ENCODE data around the gene CISD1. TPM values are rescaled to one million over a fixed set of nuclear protein-coding genes. Genes with fewer than 3 reads are reported as not detected.
A peak's percentile ranks its signal among the peaks of the same experiment; 100 is the strongest.

The CISD1 gene
- total and polyA plus RNA-seq, 9 of the 15 experiments (the other 6 are each of a cell fraction or from before 2014, with no cell fraction given), result 35.8 to 342 (median 118) TPM

DNA sequence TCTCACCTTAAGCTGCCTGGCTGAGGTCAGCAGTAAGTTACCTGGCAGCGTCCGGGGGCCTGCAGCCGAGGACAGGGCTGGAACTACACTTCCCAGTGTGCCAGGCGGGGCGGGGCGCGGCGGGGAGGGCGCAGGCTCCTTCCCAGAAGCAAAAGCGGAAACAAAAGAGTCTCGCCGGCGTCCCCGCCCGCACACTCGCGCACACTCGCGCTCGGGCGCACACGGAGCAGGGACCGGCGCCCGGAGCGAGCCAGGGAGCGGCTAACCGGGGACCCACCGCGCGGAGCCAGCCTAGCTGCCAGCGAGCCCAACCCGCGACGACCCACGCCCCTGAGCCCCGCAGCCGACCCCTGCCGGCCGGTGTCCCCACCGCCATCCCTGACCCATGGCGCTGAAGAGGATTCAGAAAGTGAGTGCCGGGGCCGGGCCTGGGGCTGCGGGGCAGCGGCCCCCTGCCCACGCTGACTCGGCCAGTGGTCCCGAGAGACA lies 65.9 kb downstream of the CISD1 start, which contains the start of gene UBE2D1:
Gene UBE2D1 (plus strand): TSS at position 190 of the 489 bp plus-strand sequence. CDS start 196 bp downstream, at position 386.
- Histone ChIP-seq H3K9me1 (ENCODE audit: control insufficient read depth, insufficient read depth, low read length) (no peaks in the 10 kb centered on the region), H3K79me2 (ENCODE audit: control insufficient read depth, insufficient read depth, low read length) (peaks cover 23% of the 10 kb centered on the region), H3K27ac (ENCODE audit: extremely low read depth, low read depth, low read length) (peak within 1 kb of the TSS; percentile 43; the same call in 1 of the 3 replicates), H3K4me1 (replicated peaks in 1 of 2; ENCODE audit: control insufficient read depth in 2 of 2, insufficient read depth in 2 of 2, low read length in 2 of 2) (peaks cover 8 to 10% of the 10 kb centered on the region in 2 experiments; a peak in 4 of 5 replicates), H3K9ac (ENCODE audit: insufficient read depth in 1 of 2, low read depth in 2 of 2, low read length in 2 of 2) (peak within 1 kb of the TSS; percentile 60 to 94), H4K20me1 (replicated peaks; ENCODE audit: control insufficient read depth, insufficient read depth, low read length) (no peaks in the 10 kb centered on the region), H3K4me3 (peak within 1 kb of the TSS; percentile 85), H3K4me2 (ENCODE audit: insufficient read depth, low read length) (peak within 1 kb of the TSS; percentile 84), H3K27me3 (ENCODE audit: control insufficient read depth in 2 of 2, insufficient read depth in 2 of 2, low read length in 2 of 2) (no peaks in the 10 kb centered on the region), H3K9me3 (replicated peaks; ENCODE audit: control insufficient read depth, insufficient read depth, low read depth, low read length) (no peaks in the 10 kb centered on the region), H3K36me3 (ENCODE audit: control insufficient read depth, insufficient read depth, low read length) (no peaks in the 10 kb centered on the region), H2AFZ (ENCODE audit: low read depth, low read length) (peak within 1 kb of the TSS; percentile 96)
- WGBS (ENCODE audit: insufficient coverage, low coverage, missing lambda C conversion rate), result 1% methylated on average over 41 of the region's 49 CpGs
- POLR2A ChIA-PET, result interaction anchor here (0.6 to 3.1 kb wide), 11 partner anchors 9 to 770 kb away, joined by 3 to 19 read pairs (median 4); partner anchors contain the start of gene CISD1
- peak; percentile 99 for ATAC-seq
- no TSS peak for BruUV-seq (replicated peaks)
- FAIRE-seq, result peak; percentile 63
- intact Hi-C loops (cut with micrococcal nuclease) (loop anchor here (2.0 kb wide), 1 partner anchor 50 kb away; the partner anchor contains the start of gene TFAM), in situ Hi-C loops (cut with MboI) (no loop called here)
- CTCF ChIA-PET (ENCODE audit: low intra/inter-chr PET ratio), result interaction anchor here (0.7 kb wide), 1 partner anchor 35 kb away, joined by 5 read pairs; no protein-coding TSS in a partner anchor
- peak; percentile 64 to 92 (median 76) for DNase-seq (ENCODE audit: extremely low read depth in 1 of 4, low spot score in 3 of 4)
- TF ChIP-seq POLR2A (conservative IDR thresholded peaks at IDR 0.05), result peak; percentile 90
- TF ChIP-seq NR2C2 (CRISPR knock-in tag; IDR thresholded peaks at IDR 0.05), result no peak
- TF ChIP-seq NR2C2 (tag; IDR thresholded peaks at IDR 0.05), result peak; percentile 81
- 0 out of 2 replicates have a peak, but pooled peaks have one; percentile 8 for TF ChIP-seq SMC3 (conservative IDR thresholded peaks at IDR 0.05; ENCODE audit: insufficient read depth, low read depth, low read length)
- TF ChIP-seq, protein P1, sequence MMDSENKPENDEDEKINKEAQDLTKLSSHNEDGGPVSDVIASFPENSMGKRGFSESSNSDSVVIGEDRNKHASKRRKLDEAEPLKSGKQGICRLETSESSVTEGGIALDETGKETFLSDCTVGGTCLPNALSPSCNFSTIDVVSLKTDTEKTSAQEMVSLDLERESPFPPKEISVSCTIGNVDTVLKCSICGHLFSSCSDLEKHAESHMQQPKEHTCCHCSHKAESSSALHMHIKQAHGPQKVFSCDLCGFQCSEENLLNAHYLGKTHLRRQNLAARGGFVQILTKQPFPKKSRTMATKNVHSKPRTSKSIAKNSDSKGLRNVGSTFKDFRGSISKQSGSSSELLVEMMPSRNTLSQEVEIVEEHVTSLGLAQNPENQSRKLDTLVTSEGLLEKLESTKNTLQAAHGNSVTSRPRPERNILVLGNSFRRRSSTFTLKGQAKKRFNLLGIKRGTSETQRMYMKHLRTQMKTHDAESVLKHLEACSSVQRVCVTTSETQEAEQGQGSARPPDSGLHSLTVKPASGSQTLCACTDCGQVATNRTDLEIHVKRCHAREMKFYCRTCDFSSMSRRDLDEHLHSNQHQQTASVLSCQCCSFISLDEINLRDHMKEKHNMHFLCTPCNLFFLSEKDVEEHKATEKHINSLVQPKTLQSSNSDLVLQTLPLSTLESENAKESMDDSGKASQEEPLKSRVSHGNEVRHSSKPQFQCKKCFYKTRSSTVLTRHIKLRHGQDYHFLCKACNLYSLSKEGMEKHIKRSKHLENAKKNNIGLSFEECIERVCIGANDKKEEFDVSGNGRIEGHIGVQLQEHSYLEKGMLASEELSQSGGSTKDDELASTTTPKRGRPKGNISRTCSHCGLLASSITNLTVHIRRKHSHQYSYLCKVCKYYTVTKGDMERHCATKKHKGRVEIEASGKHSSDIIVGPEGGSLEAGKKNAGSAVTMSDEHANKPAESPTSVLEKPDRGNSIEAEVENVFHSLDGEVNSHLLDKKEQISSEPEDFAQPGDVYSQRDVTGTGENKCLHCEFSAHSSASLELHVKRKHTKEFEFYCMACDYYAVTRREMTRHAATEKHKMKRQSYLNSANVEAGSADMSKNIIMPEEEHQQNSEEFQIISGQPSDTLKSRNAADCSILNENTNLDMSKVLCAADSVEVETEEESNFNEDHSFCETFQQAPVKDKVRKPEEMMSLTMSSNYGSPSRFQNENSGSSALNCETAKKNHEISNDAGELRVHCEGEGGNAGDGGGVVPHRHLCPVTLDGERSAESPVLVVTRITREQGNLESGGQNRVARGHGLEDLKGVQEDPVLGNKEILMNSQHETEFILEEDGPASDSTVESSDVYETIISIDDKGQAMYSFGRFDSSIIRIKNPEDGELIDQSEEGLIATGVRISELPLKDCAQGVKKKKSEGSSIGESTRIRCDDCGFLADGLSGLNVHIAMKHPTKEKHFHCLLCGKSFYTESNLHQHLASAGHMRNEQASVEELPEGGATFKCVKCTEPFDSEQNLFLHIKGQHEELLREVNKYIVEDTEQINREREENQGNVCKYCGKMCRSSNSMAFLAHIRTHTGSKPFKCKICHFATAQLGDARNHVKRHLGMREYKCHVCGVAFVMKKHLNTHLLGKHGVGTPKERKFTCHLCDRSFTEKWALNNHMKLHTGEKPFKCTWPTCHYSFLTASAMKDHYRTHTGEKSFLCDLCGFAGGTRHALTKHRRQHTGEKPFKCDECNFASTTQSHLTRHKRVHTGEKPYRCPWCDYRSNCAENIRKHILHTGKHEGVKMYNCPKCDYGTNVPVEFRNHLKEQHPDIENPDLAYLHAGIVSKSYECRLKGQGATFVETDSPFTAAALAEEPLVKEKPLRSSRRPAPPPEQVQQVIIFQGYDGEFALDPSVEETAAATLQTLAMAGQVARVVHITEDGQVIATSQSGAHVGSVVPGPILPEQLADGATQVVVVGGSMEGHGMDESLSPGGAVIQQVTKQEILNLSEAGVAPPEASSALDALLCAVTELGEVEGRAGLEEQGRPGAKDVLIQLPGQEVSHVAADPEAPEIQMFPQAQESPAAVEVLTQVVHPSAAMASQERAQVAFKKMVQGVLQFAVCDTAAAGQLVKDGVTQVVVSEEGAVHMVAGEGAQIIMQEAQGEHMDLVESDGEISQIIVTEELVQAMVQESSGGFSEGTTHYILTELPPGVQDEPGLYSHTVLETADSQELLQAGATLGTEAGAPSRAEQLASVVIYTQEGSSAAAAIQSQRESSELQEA (IDR thresholded peaks at IDR 0.05; ENCODE audit: low read depth), result no peak
- peak; percentile 73 for TF ChIP-seq CBX1 (IDR thresholded peaks at IDR 0.05; ENCODE audit: low read depth)
- TF ChIP-seq, protein P2, sequence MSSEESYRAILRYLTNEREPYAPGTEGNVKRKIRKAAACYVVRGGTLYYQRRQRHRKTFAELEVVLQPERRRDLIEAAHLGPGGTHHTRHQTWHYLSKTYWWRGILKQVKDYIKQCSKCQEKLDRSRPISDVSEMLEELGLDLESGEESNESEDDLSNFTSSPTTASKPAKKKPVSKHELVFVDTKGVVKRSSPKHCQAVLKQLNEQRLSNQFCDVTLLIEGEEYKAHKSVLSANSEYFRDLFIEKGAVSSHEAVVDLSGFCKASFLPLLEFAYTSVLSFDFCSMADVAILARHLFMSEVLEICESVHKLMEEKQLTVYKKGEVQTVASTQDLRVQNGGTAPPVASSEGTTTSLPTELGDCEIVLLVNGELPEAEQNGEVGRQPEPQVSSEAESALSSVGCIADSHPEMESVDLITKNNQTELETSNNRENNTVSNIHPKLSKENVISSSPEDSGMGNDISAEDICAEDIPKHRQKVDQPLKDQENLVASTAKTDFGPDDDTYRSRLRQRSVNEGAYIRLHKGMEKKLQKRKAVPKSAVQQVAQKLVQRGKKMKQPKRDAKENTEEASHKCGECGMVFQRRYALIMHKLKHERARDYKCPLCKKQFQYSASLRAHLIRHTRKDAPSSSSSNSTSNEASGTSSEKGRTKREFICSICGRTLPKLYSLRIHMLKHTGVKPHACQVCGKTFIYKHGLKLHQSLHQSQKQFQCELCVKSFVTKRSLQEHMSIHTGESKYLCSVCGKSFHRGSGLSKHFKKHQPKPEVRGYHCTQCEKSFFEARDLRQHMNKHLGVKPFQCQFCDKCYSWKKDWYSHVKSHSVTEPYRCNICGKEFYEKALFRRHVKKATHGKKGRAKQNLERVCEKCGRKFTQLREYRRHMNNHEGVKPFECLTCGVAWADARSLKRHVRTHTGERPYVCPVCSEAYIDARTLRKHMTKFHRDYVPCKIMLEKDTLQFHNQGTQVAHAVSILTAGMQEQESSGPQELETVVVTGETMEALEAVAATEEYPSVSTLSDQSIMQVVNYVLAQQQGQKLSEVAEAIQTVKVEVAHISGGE (CRISPR knock-in tag; IDR thresholded peaks at IDR 0.05), result peak in 1 of 3 experiments; percentile 78; a peak in 2 of 6 replicates
